ENCODE measurements around the gene NUDT3. TPM values are rescaled to one million over a fixed set of nuclear protein-coding genes. Genes with fewer than 3 reads are reported as not detected.

The NUDT3 gene
- polyA plus RNA-seq, 2 of the 4 experiments (the other 2 are of a cell fraction) = 5.2 to 13.4 TPM

- H3K4me1 ChIP-seq = 0 out of 3 replicates have a peak, but pooled peaks cover 10% of the 10 kb centered on the region
- H3K9me3 ChIP-seq = no peaks in the 10 kb centered on the region
- no peak overlapping the region for H3K4me2 ChIP-seq
- no peak overlapping the region for H3K27ac ChIP-seq
- DNase-seq (ENCODE audit: low read depth in 1 of 2, low spot score in 1 of 2) = no peak
- no peak for ATAC-seq
- CTCF ChIA-PET = interaction anchor here (1.0 to 1.4 kb wide), 2 partner anchors 25 to 55 kb away, joined by 3 to 4 read pairs; no protein-coding TSS in a partner anchor
- no peak for FAIRE-seq
- 92% methylated on average over 6 of the region's 6 CpGs for WGBS (ENCODE audit: missing lambda C conversion rate)
- POLR2A ChIA-PET = interaction anchor here (0.6 kb wide), 1 partner anchor 35 kb away, joined by 4 read pairs; no protein-coding TSS in a partner anchor
- H3K4me3 ChIP-seq = no peak overlapping the region
- TF ChIP-seq E2F6 (IDR thresholded peaks at IDR 0.05; ENCODE audit: borderline replicate concordance, low read depth) = no peak
- no peak for TF ChIP-seq BCL3 (IDR thresholded peaks at IDR 0.05)
- TF ChIP-seq GATA3 (IDR thresholded peaks at IDR 0.05; ENCODE audit: borderline replicate concordance) = no peak
- no peak for TF ChIP-seq FOSB (CRISPR knock-in tag; IDR thresholded peaks at IDR 0.05)
- no peak for TF ChIP-seq TP53 (CRISPR knock-in tag; IDR thresholded peaks at IDR 0.05)
- TF ChIP-seq POLR2A (IDR thresholded peaks at IDR 0.05; ENCODE audit: low read length) = no peak
- no peak for TF ChIP-seq ATOH8 (CRISPR knock-in tag; IDR thresholded peaks at IDR 0.05; ENCODE audit: low read depth)
- no peak for TF ChIP-seq HDAC2 (IDR thresholded peaks at IDR 0.05)
- TF ChIP-seq ZFP36 (IDR thresholded peaks at IDR 0.05; ENCODE audit: borderline replicate concordance, partially characterized antibody) = no peak
- no peak for TF ChIP-seq USF2 (IDR thresholded peaks at IDR 0.05)
- no peak for TF ChIP-seq RAD21 (conservative IDR thresholded peaks at IDR 0.05 in 1 of 2, IDR thresholded peaks at IDR 0.05 in 1 of 2)
- TF ChIP-seq EP300 (IDR thresholded peaks at IDR 0.05) = no peak
- no peak for TF ChIP-seq POLR2AphosphoS2 (conservative IDR thresholded peaks at IDR 0.05; ENCODE audit: low read length)
- TF ChIP-seq RFX5 (IDR thresholded peaks at IDR 0.05) = no peak
- TF ChIP-seq HES2 (IDR thresholded peaks at IDR 0.05) = no peak
- TF ChIP-seq RARB (CRISPR knock-in tag; IDR thresholded peaks at IDR 0.05) = no peak
- no peak for TF ChIP-seq HOXB13 (CRISPR knock-in tag; IDR thresholded peaks at IDR 0.05; ENCODE audit: low read depth)
Observed at GRCh38 chr6:34305982-34306708, 86.3 kb downstream of the NUDT3 start.

- ATAC-seq (no peak), DNase-seq (ENCODE audit: low read depth in 1 of 2, low spot score in 1 of 2) (no peak), FAIRE-seq (no peak)
- TF ChIP-seq RCOR1 (IDR thresholded peaks at IDR 0.05; ENCODE audit: low read depth, low read length) = no peak
- TF ChIP-seq HMGXB4 (CRISPR knock-in tag; IDR thresholded peaks at IDR 0.05; ENCODE audit: borderline replicate concordance) = no peak
- H3K9me3 ChIP-seq = no peaks in the 10 kb centered on the region
- H3K4me2 ChIP-seq = no peak overlapping the region
- POLR2A ChIA-PET = no interaction called here
- WGBS (ENCODE audit: missing lambda C conversion rate) = 82% methylated on average over 2 of the region's 2 CpGs
- no peak overlapping the region for H3K27ac ChIP-seq
- CTCF ChIA-PET = interaction anchor here (1.0 to 2.5 kb wide), 3 partner anchors 25 to 109 kb away, joined by 3 to 7 read pairs (median 4); no protein-coding TSS in a partner anchor
- no peak overlapping the region for H3K4me3 ChIP-seq
- H3K4me1 ChIP-seq = 0 out of 3 replicates have a peak, but pooled peaks cover 10% of the 10 kb centered on the region
Observed at GRCh38 chr6:34305497-34305896, 87.0 kb downstream of the NUDT3 start.

Data from A549 (cell line).